Measurements from ENCODE around the gene RAI14.
"Not testable (repeated sequence)": the region's sequence is repeated elsewhere in the genome, so short reads cannot be mapped to it uniquely, and the experiment has no call there.

The RAI14 gene

DNA sequence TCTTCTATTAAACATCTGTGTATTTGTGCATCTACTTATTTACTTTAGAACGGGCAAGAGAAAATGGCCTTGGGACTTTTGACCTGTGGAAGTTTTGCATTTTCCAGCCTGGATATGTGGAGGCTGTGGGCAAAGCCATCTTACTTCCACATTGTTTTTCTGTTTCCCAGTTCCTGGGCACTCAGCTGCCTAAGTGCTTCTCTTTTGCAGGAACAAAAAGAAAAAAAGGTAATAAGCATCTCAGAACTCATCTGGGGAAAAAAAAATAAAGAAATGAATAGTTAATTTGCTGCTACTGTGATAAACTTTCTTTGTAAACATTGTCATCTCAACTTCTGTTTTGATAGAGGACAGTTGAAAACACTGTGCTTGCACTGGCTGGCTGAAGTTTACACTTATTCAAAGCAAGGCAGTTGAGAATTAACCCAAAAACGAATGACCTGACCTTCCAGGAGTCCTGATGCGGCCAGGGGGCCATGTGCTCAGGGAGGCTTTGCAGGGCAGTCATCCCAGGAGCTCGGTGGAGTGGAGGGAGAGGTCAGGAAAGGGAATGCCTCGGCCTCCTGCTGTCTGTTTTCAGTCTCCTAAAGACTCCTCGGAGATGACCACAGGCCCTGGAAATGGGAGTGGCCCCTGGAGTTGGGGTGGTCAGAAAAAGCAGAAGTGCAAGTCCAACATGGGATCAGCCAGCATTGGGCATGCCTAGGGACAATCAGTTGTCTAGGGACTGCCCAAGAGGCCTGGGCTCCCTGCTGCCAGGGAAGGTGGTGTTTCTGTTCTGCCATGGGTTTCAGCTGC is 75.5 kb downstream of the RAI14 start:
- DNase-seq (ENCODE audit: low read depth in 2 of 2), result no peak

DNA sequence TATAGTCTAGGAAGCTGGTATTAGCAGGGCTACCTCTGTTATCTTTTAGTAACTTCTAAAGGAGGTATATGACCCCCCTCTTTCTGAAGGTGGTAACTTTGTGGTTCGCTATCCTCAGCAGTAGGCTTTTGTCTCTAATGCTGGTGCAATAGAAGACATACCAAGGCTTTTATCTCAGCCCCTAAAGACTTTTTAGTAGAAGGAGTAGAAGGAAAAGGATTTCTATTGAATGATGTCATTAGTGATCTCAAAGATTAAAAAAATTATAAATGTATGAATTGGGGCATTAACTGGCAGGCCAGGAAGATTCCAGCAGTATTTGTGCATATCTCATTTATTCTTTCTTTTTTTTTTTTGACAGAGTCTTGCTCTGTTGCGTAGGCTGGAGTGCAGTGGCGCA is 78.2 kb downstream of the RAI14 start:
- no peak for DNase-seq (ENCODE audit: low read depth in 2 of 2)

DNA sequence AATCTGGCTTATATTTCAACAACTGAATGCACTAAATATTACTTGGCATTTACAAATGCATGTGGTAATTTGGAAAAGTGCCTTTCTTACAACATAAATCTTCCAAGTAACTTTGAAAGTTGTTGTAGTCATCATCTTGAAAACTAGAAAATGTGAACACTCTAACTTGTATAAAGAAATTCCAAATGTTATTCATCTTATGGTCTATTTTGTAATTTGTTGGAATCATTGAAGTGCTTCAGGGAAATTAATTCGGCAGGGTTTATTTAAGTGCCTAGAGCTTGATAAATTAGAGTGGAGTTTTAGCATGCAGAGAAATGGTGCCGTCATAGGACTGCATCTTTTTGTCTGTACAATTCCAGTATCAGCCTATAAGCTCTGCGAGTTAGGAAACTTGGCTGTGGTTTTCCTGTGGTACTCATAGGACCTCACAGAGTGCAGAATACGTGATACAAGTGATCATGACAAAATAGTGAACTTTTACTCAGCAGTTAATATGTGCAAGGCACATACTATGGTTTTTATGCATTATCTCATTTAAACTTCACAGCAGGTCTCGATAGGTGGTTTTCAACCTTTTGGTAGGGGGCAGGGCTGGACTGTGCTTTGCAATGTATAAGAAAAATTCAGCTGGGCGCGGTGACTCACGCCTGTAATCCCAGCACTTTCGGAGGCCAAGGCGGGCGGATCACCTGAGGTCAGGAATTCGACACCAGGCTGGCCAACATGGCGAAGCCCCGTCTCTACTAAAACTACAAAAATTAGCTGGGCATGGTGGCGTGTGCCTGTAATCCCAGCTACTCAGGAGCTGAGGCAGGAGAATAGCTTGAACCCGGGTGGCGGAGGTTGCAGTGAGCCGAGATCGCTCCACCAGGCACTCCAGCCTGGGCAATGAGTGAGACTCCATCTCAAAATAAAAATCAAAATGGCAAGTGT is 79.6 kb downstream of the RAI14 start:
- DNase-seq (ENCODE audit: low read depth in 2 of 2), result no peak

- no peak for DNase-seq (ENCODE audit: low read depth in 2 of 2)
Measured at GRCh38 chr5:34736445-34737115, 80.5 kb downstream of the RAI14 start.

GRCh38 chr5:34737731-34738130 is 81.6 kb downstream of the RAI14 start:
- DNase-seq (ENCODE audit: low read depth in 2 of 2), result no peak

DNA sequence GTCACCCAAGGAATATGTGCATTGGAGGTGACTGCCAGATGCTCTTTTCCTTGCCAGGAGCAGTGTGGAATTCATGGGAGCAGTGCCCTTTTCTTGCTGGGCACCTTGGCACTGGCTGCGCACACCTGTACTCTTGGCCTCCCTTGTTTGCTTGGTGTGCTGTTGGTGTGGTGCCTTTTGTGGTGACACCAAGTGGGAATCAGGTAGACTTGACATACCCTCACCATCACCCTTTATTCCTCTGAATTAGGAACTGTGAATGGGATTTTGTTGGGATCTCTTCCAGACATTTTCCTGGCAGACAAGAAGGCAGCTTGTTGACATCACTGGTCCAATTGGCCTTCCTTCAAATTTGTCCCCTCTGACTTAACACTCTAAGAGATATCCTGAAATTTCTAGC is 82.3 kb downstream of the RAI14 start:
- DNase-seq (ENCODE audit: low read depth in 2 of 2), result no peak

DNA sequence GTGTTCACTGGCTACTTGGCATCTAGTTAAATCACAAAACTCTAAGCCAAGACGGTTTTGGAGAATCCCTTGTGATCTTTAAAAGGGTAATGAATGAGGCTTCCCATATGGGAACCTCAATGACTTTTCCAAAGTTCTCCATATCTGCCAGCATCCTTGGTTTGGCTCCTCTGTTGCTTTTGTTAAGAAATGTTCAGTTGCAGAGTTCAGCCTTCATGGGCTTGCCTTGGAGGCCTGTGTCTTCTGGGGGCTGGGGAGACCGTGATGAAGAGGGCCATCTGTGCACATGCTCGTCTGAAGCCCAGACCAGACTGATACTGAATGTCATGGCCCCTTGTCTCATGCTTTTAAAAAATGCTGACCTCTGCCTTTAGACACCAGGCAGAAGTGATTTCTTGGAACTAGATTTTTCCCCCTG is 84.3 kb downstream of the RAI14 start:
- DNase-seq (ENCODE audit: low read depth in 2 of 2), result no peak

DNA sequence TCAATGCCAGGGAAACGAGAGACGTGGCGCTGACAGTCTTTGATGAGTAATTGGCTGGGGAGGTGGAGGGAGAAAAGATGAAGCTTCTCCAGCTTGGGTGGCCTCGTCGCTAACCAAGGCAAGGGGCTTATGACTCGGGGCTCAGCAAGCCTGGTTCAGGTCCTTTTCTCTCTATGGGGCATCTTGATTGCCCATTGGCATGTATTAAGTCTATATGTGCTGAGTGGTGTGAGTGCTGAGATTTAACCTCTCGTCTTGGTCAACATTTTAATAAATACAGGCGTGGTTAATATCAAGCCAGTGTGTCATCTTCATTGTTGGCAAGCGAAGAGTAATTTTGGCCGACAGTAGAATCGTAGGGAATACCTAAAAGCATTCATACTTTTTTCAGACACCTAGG is 85.9 kb downstream of the RAI14 start:
- no peak for DNase-seq (ENCODE audit: low read depth in 2 of 2)

GRCh38 chr5:34743878-34744277 is 87.8 kb downstream of the RAI14 start:
- DNase-seq (ENCODE audit: low read depth in 2 of 2), result no peak

DNA sequence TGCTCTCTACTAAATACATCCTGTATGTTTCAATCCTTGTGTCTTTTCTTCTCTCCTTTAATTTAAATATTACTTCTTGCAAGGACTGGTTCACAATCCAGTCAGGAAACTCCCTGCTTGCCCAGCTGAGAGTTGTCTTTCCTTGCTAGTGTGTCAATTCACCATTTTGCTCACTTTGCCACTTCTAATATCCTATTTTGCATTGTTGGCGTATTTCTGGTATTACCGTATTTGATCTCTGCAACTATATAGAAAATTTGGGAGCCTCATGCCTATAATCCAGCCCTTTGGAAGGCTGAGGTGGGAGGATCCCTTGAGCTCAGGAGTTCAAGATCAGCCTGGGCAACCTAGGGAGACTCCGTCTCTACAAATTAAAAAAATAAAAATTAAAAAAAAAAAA is 92.3 kb downstream of the RAI14 start:
- no peak for DNase-seq (ENCODE audit: low read depth in 2 of 2)

DNA sequence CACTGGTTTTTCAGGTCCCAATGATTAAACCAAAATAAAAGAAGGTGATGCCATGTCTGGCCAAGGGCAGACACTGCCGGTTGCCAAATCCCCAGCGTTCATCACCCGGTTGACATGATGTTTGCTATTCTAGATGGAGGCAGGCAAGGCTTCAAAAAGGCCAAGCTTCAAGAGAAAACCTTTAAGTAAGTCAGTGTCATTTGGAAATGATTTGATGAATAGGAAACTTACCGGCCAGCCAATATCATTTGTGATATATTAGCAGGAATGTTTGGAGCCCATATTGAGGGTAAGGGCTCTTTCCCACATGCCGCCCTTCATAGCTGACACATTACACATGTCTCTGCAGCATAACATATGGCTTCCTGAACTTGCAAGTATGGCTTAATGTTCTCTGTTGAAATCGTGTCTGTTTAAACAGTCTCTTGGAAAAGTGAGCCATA is 93.3 kb downstream of the RAI14 start:
- DNase-seq (ENCODE audit: low read depth in 2 of 2), result no peak

- no peak for DNase-seq (ENCODE audit: low read depth in 2 of 2)
Measured at GRCh38 chr5:34750206-34750605, 94.1 kb downstream of the RAI14 start.

GRCh38 chr5:34751807-34752736 is 95.9 kb downstream of the RAI14 start:
- no peak for DNase-seq (ENCODE audit: low read depth in 2 of 2)

- not testable (repeated sequence) for DNase-seq (ENCODE audit: low read depth in 2 of 2)
Measured at GRCh38 chr5:34753236-34753635, 97.1 kb downstream of the RAI14 start.

- no peak for DNase-seq (ENCODE audit: low read depth in 2 of 2)
Measured at GRCh38 chr5:34755926-34756325, 99.8 kb downstream of the RAI14 start.

DNA sequence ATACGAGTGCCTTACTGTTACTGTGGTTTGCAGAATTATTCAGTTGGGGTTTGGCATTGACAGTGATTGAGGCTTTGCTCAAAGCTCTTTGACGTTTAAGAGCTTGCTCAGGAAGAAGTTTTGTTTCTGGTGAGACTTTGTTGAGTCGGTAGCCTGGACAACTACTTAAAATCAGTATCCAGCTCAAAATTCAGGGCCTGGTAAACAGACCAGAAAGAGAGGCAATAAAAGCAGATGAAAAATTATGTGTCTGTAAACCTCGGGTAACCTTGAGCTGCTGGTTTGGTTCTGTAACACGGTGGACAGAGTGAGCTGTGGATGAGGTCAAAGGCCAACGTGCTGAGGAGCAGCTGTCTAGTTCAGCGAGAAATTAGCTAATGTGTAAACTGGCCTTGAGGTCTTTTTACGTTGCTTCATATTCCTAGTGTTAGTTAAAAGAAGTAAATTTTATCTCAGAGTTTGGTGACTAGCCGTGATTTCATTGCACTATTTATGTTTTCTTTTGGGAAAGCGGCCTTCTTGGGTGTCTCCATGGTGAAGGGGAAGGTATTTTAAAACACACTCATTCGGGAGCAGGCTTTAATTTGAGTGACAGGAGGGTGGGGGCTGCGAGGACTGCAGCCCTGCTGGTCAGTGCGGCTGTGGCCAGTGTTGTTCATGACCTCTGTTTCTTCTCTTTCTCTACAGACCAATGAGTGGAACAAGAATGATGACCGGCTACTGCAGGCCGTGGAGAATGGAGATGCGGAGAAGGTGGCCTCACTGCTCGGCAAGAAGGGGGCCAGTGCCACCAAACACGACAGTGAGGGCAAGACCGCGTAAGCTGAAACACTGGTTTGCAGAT is 100.9 kb downstream of the RAI14 start:
- DNase-seq (ENCODE audit: low read depth in 2 of 2), result no peak

DNA sequence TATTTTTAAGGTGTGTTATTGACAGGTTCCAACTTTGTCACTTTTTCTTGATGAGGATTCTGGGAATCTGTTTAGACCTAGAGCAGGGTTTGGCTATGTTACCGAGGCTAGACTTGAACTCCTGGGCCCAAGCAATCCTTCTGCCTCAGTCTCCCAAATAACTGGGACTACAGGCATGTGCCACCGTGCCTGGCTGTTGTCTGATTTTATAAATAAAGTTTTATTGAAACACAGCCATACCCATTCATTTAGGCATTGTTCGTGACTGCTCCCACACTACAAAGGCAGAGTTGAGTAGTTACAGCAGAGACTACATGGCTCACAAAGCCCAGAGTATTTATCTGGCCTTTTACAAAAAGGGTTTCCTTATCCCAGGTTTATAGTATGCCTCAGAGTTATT is 102.4 kb downstream of the RAI14 start:
- DNase-seq (ENCODE audit: low read depth in 2 of 2), result no peak

DNA sequence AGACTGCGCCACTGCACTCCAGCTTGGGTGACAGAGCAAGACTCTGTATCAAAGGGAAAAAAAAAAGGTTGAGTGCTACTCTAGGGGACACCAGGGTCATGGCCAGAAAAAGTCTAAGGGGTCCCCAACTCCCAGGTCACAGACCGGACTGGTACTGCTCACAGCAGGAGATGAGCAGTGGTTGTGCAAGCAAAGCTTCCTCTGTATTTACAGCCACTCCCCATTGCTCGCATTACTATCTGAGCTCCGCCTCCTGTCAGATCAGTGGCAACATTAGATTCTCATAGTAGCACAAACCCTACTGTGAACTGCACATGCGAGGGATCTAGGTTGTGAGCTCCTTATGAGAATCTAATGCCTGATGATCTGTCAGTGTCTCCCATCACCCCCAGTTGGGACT is 103.1 kb downstream of the RAI14 start:
- DNase-seq (ENCODE audit: low read depth in 2 of 2), result not testable (repeated sequence)

DNA sequence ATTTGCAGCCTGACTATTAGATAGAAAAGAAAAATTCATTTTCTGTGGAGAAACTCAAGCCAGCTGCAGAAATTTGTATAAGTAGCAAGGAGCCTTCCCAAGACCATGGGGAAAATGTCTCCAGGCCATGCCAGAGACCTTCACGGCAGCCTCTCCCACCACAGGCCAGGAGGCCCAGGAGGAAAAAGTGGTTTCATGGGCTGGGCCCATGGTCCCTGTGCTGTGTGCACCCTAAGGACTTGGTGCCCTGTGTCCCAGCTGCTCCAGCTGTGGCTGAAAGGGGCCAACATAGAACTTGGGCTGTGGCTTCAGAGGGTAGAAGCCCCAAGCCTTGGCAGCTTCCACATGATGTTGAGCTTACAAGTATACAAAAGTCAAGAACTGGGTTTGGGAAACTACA is 109.5 kb downstream of the RAI14 start:
- no peak for DNase-seq (ENCODE audit: low read depth in 2 of 2)

DNA sequence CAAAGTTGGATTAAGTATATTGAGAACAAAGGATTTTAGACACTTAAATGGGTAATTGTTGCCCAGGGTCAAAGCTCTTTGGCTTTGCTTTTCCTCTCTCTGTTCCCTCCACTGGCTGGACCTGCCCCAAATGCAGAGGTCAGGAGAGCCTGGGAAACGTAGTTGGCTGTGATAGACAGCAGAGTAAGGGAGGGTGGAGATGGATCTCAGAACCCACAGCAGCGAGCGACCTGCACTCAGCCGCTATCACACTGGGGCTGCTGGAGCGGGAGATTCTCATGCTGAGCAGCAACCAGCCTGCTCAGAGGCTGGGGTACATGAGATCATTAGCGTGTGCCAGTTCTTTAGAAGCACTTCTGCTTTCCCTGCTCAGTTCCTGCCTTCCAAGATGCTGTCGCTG is 111.1 kb downstream of the RAI14 start:
- no peak for DNase-seq (ENCODE audit: low read depth in 2 of 2)

All from stimulated activated CD8-positive, alpha-beta memory T cell treated with anti-CD3 and anti-CD28 coated beads, Interleukin-15, amount 100 ng/mL, for 4 hours (primary cell).